ENCODE data around the gene KRTAP9-9.

DNA sequence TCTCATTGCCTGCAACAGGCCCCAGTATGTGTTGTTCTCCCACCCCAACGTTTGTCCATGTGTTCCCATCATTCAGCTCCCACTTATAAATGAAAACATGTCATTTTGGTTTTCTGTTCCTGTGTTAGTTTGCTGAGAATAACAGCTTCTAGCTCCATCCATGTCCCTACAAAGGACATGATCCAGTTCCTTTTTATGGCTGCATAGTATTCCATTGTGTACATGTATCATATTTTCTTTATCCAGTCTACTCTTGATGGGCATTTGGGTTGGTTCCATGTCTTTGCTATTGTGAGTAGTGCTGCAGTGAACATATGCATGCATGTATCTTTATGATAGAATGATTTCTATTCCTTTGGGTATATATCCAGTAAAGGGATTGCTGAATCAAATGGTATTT, 39.5 kb upstream of the KRTAP9-9 start:
- TF ChIP-seq, protein P1, sequence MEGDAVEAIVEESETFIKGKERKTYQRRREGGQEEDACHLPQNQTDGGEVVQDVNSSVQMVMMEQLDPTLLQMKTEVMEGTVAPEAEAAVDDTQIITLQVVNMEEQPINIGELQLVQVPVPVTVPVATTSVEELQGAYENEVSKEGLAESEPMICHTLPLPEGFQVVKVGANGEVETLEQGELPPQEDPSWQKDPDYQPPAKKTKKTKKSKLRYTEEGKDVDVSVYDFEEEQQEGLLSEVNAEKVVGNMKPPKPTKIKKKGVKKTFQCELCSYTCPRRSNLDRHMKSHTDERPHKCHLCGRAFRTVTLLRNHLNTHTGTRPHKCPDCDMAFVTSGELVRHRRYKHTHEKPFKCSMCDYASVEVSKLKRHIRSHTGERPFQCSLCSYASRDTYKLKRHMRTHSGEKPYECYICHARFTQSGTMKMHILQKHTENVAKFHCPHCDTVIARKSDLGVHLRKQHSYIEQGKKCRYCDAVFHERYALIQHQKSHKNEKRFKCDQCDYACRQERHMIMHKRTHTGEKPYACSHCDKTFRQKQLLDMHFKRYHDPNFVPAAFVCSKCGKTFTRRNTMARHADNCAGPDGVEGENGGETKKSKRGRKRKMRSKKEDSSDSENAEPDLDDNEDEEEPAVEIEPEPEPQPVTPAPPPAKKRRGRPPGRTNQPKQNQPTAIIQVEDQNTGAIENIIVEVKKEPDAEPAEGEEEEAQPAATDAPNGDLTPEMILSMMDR (IDR thresholded peaks at IDR 0.05), result no peak
- TF ChIP-seq ZFX (IDR thresholded peaks at IDR 0.05; ENCODE audit: borderline replicate concordance), result no peak

Data from 22Rv1 (cell line).